Testis (tissue), 2 donors: ENCODE data around the gene UBTD2.

ENCODE experiments used
- CTCF ChIP-seq, 3 experiments: fragments of 450-650 bp in 2 of 3; fragments of 200-600 bp in 1 of 3; sonication (generic) in 1 of 3; IDR thresholded peaks; one replicate each; pipeline ENCODE4 v1.5.1; 2016 to 2019; ENCODE audit warnings: antibody characterized with exemption in 3 of 3, mild to moderate bottlenecking in 2 of 3, moderate library complexity in 1 of 3
- POLR2A ChIP-seq: fragments of 450-650 bp; IDR thresholded peaks from one replicate; pipeline ENCODE4 v1.6.1; 2017; ENCODE audit warnings: antibody characterized with exemption, mild to moderate bottlenecking, moderate library complexity

DNA sequence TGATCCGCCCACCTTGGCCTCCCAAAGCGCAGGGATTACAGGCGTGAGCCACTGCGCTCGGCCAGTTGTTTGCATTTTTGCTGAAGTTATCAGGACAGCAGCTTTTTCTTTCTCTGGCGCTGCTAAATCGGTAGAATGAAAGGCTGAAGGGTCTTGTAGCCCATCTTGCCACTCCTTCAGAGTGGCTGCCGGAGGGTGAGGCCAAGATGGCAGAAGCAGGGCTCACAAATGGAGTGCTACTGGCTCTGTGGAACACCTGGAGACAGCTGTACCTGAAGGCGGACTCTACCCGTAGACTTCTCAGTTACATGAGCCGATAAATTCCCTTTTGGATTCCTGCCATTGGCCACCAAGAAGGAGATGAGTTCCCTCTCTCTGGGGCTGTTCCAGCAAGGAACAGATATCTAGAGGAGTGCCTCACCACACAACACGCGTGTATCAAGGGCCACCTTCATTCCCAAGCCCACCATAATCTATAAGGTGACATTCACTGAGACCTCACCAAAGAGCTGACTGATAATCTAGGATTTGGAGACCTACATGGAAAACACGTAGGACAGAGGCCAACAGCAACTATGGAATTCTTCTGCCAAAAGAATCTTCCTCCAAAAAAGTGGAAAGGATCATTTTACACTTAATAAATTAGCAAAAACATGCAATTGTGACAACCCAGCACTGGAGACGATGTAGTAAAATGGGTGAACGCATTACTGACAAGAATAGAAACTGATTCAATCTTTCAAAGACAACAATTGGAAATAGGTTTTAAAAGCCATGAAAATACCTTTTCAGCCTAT, 117.3 kb downstream of the UBTD2 start:
- TF ChIP-seq CTCF (IDR thresholded peaks at IDR 0.05) (no peak), POLR2A (no peak)
